ENCODE measurements around the gene TMEM131L.

- TF ChIP-seq JUN (IDR thresholded peaks at IDR 0.05; ENCODE audit: borderline replicate concordance, insufficient read depth, insufficient read length, low read depth) = no peak
- no peak for TF ChIP-seq POLR2AphosphoS5 (IDR thresholded peaks at IDR 0.05; ENCODE audit: insufficient read depth, low read depth, low read length)
- TF ChIP-seq CTCF (IDR thresholded peaks at IDR 0.05; ENCODE audit: extremely low read depth in 1 of 2, insufficient read depth in 1 of 2, low read depth in 1 of 2, low read length in 2 of 2) = no peak
Observed at GRCh38 chr4:153464068-153464467, 2.1 kb upstream of the TMEM131L start.

Data from endothelial cell of umbilical vein (primary cell).